ENCODE data around the gene DTL.

DNA sequence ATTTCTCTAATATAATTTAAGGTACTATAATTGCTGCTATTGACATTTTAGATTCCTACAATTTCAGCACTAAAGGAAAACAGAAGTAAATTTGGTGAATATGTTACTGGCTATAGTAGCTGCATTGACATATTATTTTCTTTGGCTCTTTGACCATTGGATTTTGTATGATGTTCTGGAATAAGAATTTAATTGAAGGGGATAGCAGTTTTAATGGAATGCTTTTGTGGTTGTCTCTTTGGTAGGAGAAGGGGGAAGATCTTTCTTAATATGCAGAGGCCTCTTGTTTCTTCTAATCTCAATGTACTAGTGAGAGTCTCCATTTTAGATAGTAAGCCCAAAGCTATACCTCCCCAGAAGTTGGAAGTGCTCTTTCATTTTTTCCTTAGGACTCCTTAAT, 6.9 kb downstream of the DTL start:
- no peak for TF ChIP-seq POLR2A (IDR thresholded peaks at IDR 0.05; ENCODE audit: low read depth)
- no peak for TF ChIP-seq EP300 (IDR thresholded peaks at IDR 0.05)
- TF ChIP-seq, protein P1, sequence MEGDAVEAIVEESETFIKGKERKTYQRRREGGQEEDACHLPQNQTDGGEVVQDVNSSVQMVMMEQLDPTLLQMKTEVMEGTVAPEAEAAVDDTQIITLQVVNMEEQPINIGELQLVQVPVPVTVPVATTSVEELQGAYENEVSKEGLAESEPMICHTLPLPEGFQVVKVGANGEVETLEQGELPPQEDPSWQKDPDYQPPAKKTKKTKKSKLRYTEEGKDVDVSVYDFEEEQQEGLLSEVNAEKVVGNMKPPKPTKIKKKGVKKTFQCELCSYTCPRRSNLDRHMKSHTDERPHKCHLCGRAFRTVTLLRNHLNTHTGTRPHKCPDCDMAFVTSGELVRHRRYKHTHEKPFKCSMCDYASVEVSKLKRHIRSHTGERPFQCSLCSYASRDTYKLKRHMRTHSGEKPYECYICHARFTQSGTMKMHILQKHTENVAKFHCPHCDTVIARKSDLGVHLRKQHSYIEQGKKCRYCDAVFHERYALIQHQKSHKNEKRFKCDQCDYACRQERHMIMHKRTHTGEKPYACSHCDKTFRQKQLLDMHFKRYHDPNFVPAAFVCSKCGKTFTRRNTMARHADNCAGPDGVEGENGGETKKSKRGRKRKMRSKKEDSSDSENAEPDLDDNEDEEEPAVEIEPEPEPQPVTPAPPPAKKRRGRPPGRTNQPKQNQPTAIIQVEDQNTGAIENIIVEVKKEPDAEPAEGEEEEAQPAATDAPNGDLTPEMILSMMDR (IDR thresholded peaks at IDR 0.05) = no peak
